Cortex of kidney (tissue), 1 donor: ENCODE results near the gene TFDP2.

Experiments used
- DNase-seq: peaks from one replicate; lab custom pipeline; 2025; lab: John Stamatoyannopoulos, UW

The TFDP2 gene

DNA sequence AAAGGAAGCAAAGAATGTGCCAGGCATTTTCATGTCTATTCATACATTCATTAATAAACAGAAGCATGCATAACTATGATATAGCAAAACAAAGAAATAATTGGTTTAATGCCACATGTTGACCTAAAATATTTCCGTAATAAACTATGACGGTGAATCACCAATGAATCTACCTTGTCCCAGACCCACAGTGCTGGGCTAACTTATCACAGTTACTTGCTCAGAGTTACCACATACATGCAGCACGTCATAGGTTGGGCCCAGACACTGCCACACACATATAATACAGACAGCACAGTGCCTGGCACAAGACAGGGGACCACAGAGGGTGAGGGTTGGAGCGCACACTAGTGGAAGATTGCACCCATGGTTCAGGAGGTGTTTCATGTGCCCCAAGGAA lies 186.0 kb downstream of the TFDP2 start:
- no peak for DNase-seq

DNA sequence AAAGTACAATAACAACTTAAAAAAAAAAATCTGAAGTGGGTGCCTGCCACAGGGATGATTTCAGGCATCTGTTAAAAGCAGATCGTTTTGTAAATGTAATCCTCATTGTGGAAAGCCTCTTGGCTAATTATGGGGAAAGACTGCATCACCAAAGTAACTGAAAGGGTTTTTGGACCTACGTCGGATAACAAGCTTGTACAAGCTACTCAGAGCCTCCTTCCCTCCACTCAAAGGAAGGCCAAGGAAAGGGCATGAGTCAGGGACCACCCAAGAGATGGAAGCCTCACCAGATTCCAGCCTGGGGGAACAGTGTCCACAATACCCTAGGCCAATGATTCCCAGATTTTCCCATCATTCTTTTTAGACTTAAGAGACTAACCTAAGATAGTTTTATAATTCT lies 188.6 kb downstream of the TFDP2 start:
- no peak for DNase-seq

GRCh38 chr3:141959589-141960554 lies 189.5 kb downstream of the TFDP2 start:
- DNase-seq: no peak

GRCh38 chr3:141955175-141955574 lies 194.2 kb downstream of the TFDP2 start:
- DNase-seq: no peak

DNA sequence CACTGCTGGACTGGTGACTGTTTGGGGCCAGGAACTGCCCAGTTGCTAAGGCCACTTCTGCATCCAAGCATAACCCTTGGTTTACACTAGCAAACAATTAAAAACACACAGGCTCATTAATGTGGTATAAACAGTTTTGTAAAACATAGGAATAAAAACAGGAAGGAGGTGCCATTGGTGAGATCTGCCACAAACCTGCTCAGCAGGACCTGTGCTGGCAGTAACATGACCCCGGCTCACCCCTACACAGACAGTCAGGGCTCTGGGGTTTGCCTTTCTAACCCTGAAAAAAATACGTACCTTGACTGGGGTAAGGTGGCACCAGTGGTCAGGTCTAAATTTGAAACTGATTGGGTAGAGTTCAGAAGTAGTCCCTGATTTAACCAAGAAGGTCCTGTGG lies 196.7 kb downstream of the TFDP2 start:
- DNase-seq: no peak

GRCh38 chr3:141950572-141951493 lies 198.5 kb downstream of the TFDP2 start:
- DNase-seq: no peak

DNA sequence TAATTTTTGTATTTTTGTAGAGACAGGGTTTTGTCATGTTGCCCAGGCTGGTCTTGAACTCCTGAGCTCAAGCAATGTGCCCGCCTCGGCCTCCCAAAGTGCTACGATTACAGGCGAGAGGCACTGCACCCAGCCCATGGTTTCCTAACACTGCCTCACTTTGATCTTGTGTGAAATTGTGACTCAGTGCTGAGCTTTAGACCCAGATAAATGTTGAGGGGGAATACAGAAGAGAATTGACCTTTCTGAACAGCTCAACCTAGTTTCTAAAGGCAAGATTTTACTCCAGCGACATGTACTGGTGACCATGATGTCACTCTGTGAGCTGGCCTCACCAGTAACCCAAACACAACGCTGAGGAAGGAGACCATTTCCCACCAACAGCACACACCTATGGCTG lies 199.4 kb downstream of the TFDP2 start:
- no peak for DNase-seq

GRCh38 chr3:141949399-141949798 lies 199.9 kb downstream of the TFDP2 start:
- no peak for DNase-seq

GRCh38 chr3:141945726-141946485 lies 203.4 kb downstream of the TFDP2 start:
- no peak for DNase-seq

DNA sequence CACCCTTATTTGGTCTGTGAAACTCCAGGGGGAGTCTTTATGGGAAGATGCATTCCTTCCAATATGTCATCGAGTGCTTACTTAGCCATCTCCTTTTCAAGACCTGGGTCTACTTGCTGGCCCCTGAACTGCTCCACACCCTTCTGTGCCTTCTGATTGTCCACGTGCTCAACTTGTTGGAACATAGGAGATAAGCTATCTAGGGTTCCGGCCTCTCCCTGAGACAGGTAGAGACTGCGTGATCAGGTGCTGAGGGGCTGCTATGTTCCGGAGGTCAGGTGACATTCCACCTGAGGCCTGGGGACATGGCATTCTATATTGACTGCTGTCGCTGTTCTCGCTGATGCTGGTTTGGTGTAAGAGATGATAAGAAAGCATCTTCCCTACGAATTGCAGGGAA lies 207.3 kb downstream of the TFDP2 start:
- no peak for DNase-seq

DNA sequence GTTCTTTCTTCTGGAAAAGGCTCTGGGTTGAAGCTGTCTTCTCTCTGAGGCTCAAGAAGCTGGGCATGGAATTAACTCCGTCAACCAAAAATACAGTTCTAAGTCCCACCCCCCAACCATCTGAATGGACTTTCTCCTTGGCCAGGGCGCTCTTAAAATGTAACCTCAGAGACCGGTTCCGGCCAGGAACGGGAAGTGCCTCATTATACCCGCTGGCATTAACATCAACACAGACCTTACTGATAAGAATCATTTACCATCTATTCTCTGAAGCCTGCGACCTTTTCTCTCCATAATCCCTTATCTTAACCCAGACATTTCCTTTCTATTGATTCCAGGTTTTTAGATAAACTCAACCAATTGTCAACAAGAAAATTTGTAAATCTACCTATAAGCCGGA lies 208.3 kb downstream of the TFDP2 start:
- no peak for DNase-seq

DNA sequence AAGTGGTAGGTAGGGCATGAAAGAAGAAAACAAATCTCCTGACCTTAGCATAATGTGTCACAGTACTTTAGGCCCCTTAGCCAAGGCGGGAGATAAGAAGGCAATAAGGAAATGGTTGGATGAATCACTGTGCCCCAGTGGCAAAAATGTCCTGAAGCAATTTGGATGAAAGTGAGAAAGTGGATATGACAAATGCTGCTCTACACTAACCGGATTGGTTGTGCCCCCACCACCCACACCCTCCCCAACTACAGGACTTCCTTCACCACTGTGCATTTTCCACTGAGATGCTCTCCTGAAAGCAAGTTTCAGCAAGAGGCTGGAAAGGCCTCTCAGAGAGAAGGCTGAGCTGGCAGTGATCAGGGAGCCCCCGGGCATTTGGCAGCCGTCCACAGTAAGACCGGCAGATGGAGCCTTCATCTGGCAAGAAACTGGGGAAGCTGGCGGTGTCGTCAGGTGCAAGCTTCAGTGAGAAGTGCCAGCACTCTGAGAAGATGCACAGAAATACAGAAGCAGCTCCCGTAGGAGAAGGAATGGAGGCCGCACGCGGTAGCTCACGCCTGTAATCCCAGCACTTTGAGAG lies 209.1 kb downstream of the TFDP2 start:
- no peak for DNase-seq

GRCh38 chr3:141939759-141940158 lies 209.6 kb downstream of the TFDP2 start:
- DNase-seq: no peak

DNA sequence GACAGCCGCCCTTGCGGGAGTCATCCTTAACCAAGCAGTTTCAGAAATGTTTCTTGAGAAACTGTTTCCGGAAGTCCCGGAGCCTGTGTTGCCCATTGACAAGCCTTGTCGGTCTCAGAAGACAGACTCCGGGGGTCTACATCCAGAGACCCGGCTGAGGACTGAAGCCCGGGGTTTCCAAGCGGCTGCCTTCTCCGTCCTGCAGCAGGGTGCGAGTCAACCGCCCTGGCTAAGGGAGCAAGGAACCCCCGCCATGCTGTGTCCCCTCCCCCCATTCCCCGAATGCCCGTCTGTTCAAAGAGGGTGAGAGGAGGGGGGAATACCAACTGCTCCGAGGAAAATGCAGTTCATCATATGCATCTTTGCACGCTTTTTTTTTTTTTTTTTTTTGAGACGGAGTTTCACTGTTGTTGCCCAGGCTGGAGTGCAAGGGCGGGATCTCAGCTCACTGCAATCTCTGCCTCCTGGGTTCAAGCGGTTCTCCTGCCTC lies 211.3 kb downstream of the TFDP2 start:
- no peak for DNase-seq

DNA sequence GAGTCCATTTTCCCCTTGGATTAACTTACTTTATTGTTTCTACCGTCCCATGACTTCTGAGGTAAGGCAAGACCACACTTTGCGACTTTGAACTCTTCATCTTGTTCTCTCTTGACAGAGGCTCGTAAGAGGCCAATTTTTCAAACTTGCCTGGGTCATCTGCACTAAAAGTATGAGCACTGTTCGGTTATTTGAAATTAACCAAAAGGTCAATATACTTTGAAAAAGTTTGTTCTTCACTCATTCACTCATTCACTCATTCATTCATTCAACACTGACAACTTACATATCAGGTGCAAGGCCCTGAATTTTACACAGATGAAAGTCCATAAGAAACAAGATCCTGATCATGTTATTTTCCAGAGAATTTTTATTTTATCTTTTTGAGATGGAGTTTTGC lies 215.0 kb downstream of the TFDP2 start:
- DNase-seq: no peak

DNA sequence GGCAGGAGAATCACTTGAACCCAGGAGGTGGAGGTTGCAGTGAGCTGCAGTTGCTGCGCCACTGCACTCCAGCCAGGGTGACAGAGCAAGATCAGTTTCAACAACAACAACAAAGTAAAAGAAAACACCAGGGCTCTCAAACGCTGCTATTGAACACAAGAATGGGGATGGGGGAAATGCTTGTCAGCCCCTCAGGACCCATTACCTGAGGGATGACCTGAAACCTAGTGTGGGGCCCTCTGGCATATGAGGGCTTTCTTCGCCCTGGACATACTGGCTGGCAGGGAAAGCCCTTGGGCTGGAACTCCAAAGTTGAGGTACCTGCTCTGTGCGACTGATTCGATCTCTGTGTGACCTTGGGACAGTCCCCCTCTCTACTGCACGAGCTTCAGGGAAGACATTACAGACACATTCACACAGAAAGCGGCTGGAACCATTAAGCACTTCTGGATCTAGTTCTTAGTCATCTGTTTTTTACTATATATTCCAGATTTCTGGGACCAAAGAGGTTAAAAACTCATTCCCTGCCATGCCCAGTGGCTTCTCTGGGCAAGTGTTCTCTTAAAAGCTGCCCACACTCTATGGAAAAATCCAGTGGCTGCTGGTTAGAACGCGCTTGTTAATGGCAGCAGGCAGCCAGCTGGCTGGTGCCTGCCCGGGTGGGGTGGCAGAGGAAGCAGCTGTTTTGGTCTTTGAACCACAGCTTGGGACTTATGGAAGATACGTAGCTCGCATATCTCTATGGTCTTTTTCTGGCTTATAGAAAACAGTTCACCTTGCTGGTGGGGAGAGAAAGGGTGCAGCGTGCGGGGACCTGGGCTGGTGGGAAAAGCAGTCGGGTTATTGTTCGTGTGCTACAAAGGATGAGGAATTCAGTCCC lies 215.7 kb downstream of the TFDP2 start:
- DNase-seq: no peak

DNA sequence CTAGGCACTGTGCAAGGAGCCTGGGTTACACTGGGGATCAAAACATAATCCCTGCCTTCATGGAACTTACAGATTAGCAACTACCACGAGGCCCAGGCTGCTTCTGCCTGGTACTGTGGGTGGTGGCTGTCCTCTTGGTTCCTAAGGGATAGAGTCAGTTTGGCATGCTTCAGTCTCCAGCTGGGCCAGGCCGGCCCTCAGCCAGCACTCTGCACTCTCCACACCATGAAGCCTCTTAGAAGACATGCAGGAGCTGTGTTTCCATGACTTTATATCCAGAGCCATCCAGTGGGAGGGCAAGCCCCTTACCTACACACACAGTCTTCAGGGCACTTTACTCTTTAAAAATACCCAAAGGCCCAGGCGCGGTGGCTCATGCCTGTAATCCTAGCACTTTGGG lies 218.5 kb downstream of the TFDP2 start:
- DNase-seq: no peak

DNA sequence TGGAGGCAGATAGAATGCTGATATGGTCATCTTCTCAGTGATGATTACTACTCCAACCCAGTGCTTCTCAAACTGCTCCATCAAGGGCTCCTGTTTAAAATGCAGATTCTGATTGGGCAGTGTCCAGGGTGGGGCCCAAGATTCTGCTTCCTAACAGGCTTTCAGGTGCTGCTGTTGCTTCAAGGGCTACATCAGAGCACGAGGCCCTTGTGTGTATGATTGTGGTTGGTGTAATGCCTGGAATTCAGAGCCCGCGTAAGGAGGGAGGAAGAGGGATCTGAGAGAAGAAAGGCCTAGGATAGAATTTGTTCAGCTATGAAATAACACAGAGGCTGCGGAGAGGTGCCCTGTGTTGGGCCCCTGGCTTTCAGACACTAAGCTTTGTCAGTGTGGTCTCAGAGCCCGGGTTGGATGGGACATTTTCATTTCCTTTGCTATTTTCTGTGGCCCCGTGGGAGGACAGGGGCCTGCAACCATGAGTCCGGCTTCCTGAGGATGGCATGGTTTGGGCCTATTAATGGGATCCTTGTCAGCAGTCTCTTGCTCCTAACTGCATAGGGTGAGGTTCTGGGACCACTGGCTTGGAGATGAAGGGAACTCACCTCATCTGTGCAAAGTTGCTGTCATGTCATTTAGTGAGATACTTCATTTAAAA lies 219.9 kb downstream of the TFDP2 start:
- DNase-seq: no peak

DNA sequence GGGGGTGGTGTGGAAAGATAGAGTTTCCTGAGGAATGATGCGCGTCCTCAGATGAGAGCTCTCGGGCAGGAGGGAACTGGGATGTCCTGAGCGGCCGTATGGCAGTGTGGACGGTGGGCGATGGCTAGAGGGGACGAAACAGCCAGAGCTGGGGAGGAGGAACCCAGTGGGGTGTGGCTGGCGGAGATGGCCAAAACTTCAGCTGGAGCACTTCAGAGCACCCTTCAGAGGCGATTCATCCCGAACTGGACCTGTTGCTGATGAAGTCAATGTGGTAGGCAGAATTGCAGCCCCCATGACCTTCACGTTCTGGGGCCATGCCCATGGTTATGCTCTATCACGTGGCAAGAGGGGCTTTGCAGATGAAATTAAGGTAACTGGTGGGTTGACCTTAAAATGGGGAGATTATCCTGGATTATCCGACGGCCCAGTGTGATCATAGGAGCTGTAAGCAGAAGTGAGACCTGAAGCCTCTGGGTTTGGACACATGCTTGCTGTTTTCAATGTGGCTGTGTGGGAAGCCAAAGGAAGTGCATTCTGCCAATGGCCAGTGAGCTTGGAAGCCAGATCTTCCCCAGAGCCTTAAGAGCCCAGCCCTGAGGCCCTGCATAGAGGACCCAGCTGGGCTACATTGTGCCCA lies 220.6 kb downstream of the TFDP2 start:
- DNase-seq: no peak
